ENCODE measurements around the gene CABP1. TPM values are rescaled to one million over a fixed set of nuclear protein-coding genes. Genes with fewer than 3 reads are reported as not detected.

CABP1 gene
- total RNA-seq, 1 experiment from 2014 or later, result not detected

- no TSS peak for BruUV-seq (replicated peaks)
- Histone ChIP-seq H3K9me3 (ENCODE audit: control insufficient read depth, insufficient read depth, low read depth, low read length) (no peaks in the 10 kb centered on the region), H3K4me3 (ENCODE audit: low read depth in 2 of 2, low read length in 2 of 2) (no peak overlapping the region), H3K27me3 (ENCODE audit: control insufficient read depth, insufficient read depth, low read length) (no peaks in the 10 kb centered on the region), H3K27ac (ENCODE audit: low read length) (no peak overlapping the region), H3K4me1 (ENCODE audit: control insufficient read depth, insufficient read depth, low read length) (peaks cover 5% of the 10 kb centered on the region; the same call in 1 of the 2 replicates), H3K36me3 (ENCODE audit: control insufficient read depth, insufficient read depth, low read length) (peaks cover 3% of the 10 kb centered on the region; the same call in 1 of the 2 replicates)
- intact Hi-C loops (cut with micrococcal nuclease; ENCODE audit: unreplicated experiment) (no loop called here), in situ Hi-C loops (cut with HindIII; ENCODE audit: low pct_unique_long_range_greater_than_20kb, low sequenced_read_pairs) (no loop called here)
- ATAC-seq (no peak), DNase-seq (ENCODE audit: low read depth, low spot score) (no peak)
- ChIA-PET CTCF (interaction anchor here (0.6 kb wide), 1 partner anchor 59 kb away, joined by 4 read pairs; no protein-coding TSS in a partner anchor), POLR2A (no interaction called here)
- no peak for TF ChIP-seq POLR2AphosphoS5 (IDR thresholded peaks at IDR 0.05; ENCODE audit: low read depth, low read length)
- TF ChIP-seq SIN3A (IDR thresholded peaks at IDR 0.05; ENCODE audit: borderline replicate concordance, insufficient read depth, low read depth, low read length), result no peak
- no peak for TF ChIP-seq CTCF (IDR thresholded peaks at IDR 0.05)
- no peak for TF ChIP-seq REST (IDR thresholded peaks at IDR 0.05; ENCODE audit: insufficient read depth in 1 of 2, low read depth in 2 of 2, low read length in 1 of 2)
- no peak for TF ChIP-seq TCF7L2 (IDR thresholded peaks at IDR 0.05; ENCODE audit: low read depth, low read length)
Observed at GRCh38 chr12:120706029-120706428, 65.6 kb downstream of the CABP1 start.

GRCh38 chr12:120708651-120709050 is 68.2 kb downstream of the CABP1 start:
- ChIA-PET POLR2A (no interaction called here), CTCF (no interaction called here)
- Histone ChIP-seq H3K4me1 (ENCODE audit: control insufficient read depth, insufficient read depth, low read length) (peaks cover 15% of the 10 kb centered on the region), H3K27ac (ENCODE audit: low read length) (no peak overlapping the region), H3K27me3 (ENCODE audit: control insufficient read depth, insufficient read depth, low read length) (no peaks in the 10 kb centered on the region), H3K4me3 (ENCODE audit: low read depth in 2 of 2, low read length in 2 of 2) (no peak overlapping the region), H3K36me3 (ENCODE audit: control insufficient read depth, insufficient read depth, low read length) (peaks cover 3% of the 10 kb centered on the region; the same call in 1 of the 2 replicates), H3K9me3 (ENCODE audit: control insufficient read depth, insufficient read depth, low read depth, low read length) (no peaks in the 10 kb centered on the region)
- intact Hi-C loops (cut with micrococcal nuclease; ENCODE audit: unreplicated experiment) (no loop called here), in situ Hi-C loops (cut with HindIII; ENCODE audit: low pct_unique_long_range_greater_than_20kb, low sequenced_read_pairs) (no loop called here)
- no TSS peak for BruUV-seq (replicated peaks)
- no peak for ATAC-seq
- TF ChIP-seq CTCF (IDR thresholded peaks at IDR 0.05) (no peak), REST (IDR thresholded peaks at IDR 0.05; ENCODE audit: insufficient read depth in 1 of 2, low read depth in 2 of 2, low read length in 1 of 2) (no peak), POLR2AphosphoS5 (IDR thresholded peaks at IDR 0.05; ENCODE audit: low read depth, low read length) (no peak), TCF7L2 (IDR thresholded peaks at IDR 0.05; ENCODE audit: low read depth, low read length) (no peak), SIN3A (IDR thresholded peaks at IDR 0.05; ENCODE audit: borderline replicate concordance, insufficient read depth, low read depth, low read length) (no peak)
- DNase-seq (ENCODE audit: low read depth, low spot score), result no peak

All from Panc1 (cell line).